Chondrocyte (in vitro differentiated cells): ENCODE data around the gene DHRSX. TPM values are rescaled to one million over a fixed set of nuclear protein-coding genes. Genes with fewer than 3 reads are reported as not detected.

ENCODE experiments used
- DNase-seq: peaks from one replicate; pipeline ENCODE4 v3.0.0; 2021; ENCODE audit warnings: mixed read lengths, low spot score
- H3K27ac Mint-ChIP-seq: one replicate; pipeline ENCODE4 v1.8.0; 2021; ENCODE audit warnings: mild to moderate bottlenecking, moderate library complexity, mixed read lengths; ENCODE audit not compliant: unreplicated experiment
- H3K27me3 Mint-ChIP-seq: 2 replicates; pipeline ENCODE4 v1.8.0; 2021; ENCODE audit warnings: low read depth, mixed read lengths
- H3K36me3 Mint-ChIP-seq: 2 replicates; pipeline ENCODE4 v1.8.0; 2021; ENCODE audit warnings: low read depth, mixed read lengths
- H3K4me1 Mint-ChIP-seq: 2 replicates; pipeline ENCODE4 v1.8.0; 2021; ENCODE audit warnings: low read depth, mild to moderate bottlenecking, mixed read lengths
- H3K4me3 Mint-ChIP-seq: one replicate; pipeline ENCODE4 v1.8.0; 2021; ENCODE audit warnings: mild to moderate bottlenecking, moderate library complexity, mixed read lengths; ENCODE audit not compliant: unreplicated experiment
- H3K9me3 Mint-ChIP-seq: 2 replicates; pipeline ENCODE4 v1.8.0; 2021; ENCODE audit warnings: low read depth, mixed read lengths
- total RNA-seq: library from RNA; stranded (reverse); gene quantifications from 3 replicates; pipeline ENCODE4 v1.2.1, GENCODE V29; 2021
- TF ChIP-seq, protein P1 (sequence below): fragments of 200-600 bp; sonication (generic); IDR thresholded peaks from 2 replicates; pipeline ENCODE4 v1.5.0; 2021; ENCODE audit warnings: antibody characterized with exemption, mild to moderate bottlenecking, moderate library complexity

Gene DHRSX
- total RNA-seq, 1 donor from 2014 or later: 35.2 TPM

GRCh38 chrX:2388669-2389068 is 112.1 kb downstream of the DHRSX start:
- TF ChIP-seq, protein P1, sequence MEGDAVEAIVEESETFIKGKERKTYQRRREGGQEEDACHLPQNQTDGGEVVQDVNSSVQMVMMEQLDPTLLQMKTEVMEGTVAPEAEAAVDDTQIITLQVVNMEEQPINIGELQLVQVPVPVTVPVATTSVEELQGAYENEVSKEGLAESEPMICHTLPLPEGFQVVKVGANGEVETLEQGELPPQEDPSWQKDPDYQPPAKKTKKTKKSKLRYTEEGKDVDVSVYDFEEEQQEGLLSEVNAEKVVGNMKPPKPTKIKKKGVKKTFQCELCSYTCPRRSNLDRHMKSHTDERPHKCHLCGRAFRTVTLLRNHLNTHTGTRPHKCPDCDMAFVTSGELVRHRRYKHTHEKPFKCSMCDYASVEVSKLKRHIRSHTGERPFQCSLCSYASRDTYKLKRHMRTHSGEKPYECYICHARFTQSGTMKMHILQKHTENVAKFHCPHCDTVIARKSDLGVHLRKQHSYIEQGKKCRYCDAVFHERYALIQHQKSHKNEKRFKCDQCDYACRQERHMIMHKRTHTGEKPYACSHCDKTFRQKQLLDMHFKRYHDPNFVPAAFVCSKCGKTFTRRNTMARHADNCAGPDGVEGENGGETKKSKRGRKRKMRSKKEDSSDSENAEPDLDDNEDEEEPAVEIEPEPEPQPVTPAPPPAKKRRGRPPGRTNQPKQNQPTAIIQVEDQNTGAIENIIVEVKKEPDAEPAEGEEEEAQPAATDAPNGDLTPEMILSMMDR: no peak
- peaks cover 15% of the 10 kb centered on the region for H3K36me3 Mint-ChIP-seq
- H3K27ac Mint-ChIP-seq: no peak overlapping the region
- DNase-seq: no peak
- H3K9me3 Mint-ChIP-seq: no peaks in the 10 kb centered on the region
- H3K4me1 Mint-ChIP-seq: peaks cover 17% of the 10 kb centered on the region
- no peaks in the 10 kb centered on the region for H3K27me3 Mint-ChIP-seq
- no peak overlapping the region for H3K4me3 Mint-ChIP-seq

GRCh38 chrX:2387614-2388239 is 113.0 kb downstream of the DHRSX start:
- Mint-ChIP-seq H3K27ac (no peak overlapping the region), H3K27me3 (no peaks in the 10 kb centered on the region), H3K36me3 (peaks cover 15% of the 10 kb centered on the region), H3K9me3 (no peaks in the 10 kb centered on the region), H3K4me1 (peaks cover 17% of the 10 kb centered on the region), H3K4me3 (no peak overlapping the region)
- TF ChIP-seq, protein P1: no peak
- DNase-seq: no peak

GRCh38 chrX:2385224-2385623 is 115.6 kb downstream of the DHRSX start:
- no peak for DNase-seq
- peaks cover 7% of the 10 kb centered on the region for H3K4me1 Mint-ChIP-seq
- no peak overlapping the region for H3K4me3 Mint-ChIP-seq
- H3K27ac Mint-ChIP-seq: no peak overlapping the region
- peaks cover 9% of the 10 kb centered on the region for H3K36me3 Mint-ChIP-seq
- no peaks in the 10 kb centered on the region for H3K9me3 Mint-ChIP-seq
- TF ChIP-seq, protein P1: no peak
- no peaks in the 10 kb centered on the region for H3K27me3 Mint-ChIP-seq

GRCh38 chrX:2384486-2384885 is 116.3 kb downstream of the DHRSX start:
- DNase-seq: no peak
- Mint-ChIP-seq H3K4me1 (peaks cover 7% of the 10 kb centered on the region), H3K27ac (no peak overlapping the region), H3K27me3 (no peaks in the 10 kb centered on the region), H3K9me3 (no peaks in the 10 kb centered on the region), H3K36me3 (peaks cover 10% of the 10 kb centered on the region), H3K4me3 (no peak overlapping the region)
- TF ChIP-seq, protein P1: no peak

- no peaks in the 10 kb centered on the region for H3K27me3 Mint-ChIP-seq
- DNase-seq: no peak
- peaks cover 10% of the 10 kb centered on the region for H3K36me3 Mint-ChIP-seq
- H3K4me3 Mint-ChIP-seq: no peak overlapping the region
- H3K4me1 Mint-ChIP-seq: peaks cover 6% of the 10 kb centered on the region
- TF ChIP-seq, protein P1: no peak
- H3K27ac Mint-ChIP-seq: no peak overlapping the region
- no peaks in the 10 kb centered on the region for H3K9me3 Mint-ChIP-seq
These were observed 117.0 kb downstream of the DHRSX start for GRCh38 chrX:2383735-2384134.
